Endothelial cell of umbilical vein (primary cell): Measurements from ENCODE around the gene LPIN1. TPM values are rescaled to one million over a fixed set of nuclear protein-coding genes. Genes with fewer than 3 reads are reported as not detected.

Source experiments
- BruUV-seq: library from RNA; stranded (reverse); fragments of 400-500 nt; replicated peaks from 2 replicates; lab custom pipeline; 2021; lab: Mats Ljungman, UMichigan
- CTCF ChIA-PET: fragments of 300-600, 350-600 bp; sonication (Branson Sonifier 250); formaldehyde crosslinking; loops from one replicate; lab custom pipeline; 2021; ENCODE audit warnings: antibody characterized with exemption, inconsistent platforms; lab: Charles Lee
- POLR2A ChIA-PET: fragments of 300-600, 350-600 bp; sonication (Branson Sonifier 250); formaldehyde crosslinking; loops from one replicate; lab custom pipeline; 2021; ENCODE audit warnings: antibody characterized with exemption, inconsistent platforms; lab: Charles Lee
- DNase-seq: peaks from one replicate; pipeline ENCODE4 v3.0.0-alpha.2; 2011; ENCODE audit warnings: low read depth, low spot score
- FAIRE-seq: peaks from 2 replicates; lab custom pipeline; 2011; peaks lifted over from hg19 to GRCh38; lab: Jason Lieb, UNC
- H2AFZ ChIP-seq: 2 replicates; pipeline ENCODE4 v1.6.0; 2012; ENCODE audit warnings: low read depth, low read length, control low read depth, inconsistent platforms
- H3K27ac ChIP-seq: 2 replicates; pipeline ENCODE4 v1.5.1; 2011; ENCODE audit warnings: low read depth, mild to moderate bottlenecking, control low read depth, low read length, moderate library complexity; ENCODE audit not compliant: insufficient read depth
- H3K27me3 ChIP-seq, 2 experiments: 2 replicates each; pipeline versions ENCODE4 v1.6.0 to v1.6.1; 2011; ENCODE audit warnings: low read length in 2 of 2, mixed read lengths in 1 of 2; ENCODE audit not compliant: control insufficient read depth in 2 of 2, insufficient read depth in 2 of 2
- H3K36me3 ChIP-seq, 2 experiments: 2 replicates in 1 of 2; 3 replicates in 1 of 2; pipeline ENCODE4 v1.5.1; 2011; ENCODE audit warnings: low read length in 2 of 2, mild to moderate bottlenecking in 1 of 2, moderate library complexity in 1 of 2; ENCODE audit not compliant: control insufficient read depth in 2 of 2, insufficient read depth in 2 of 2; ENCODE audit errors: extremely low read depth in 1 of 2
- H3K4me1 ChIP-seq: 3 replicates; pipeline ENCODE4 v1.5.1; 2011; ENCODE audit warnings: mild to moderate bottlenecking, low read length; ENCODE audit not compliant: control insufficient read depth, insufficient read depth; ENCODE audit errors: extremely low read depth
- H3K4me2 ChIP-seq: 2 replicates; pipeline ENCODE4 v1.6.1; 2011; ENCODE audit warnings: low read length, control low read depth, mixed read lengths; ENCODE audit not compliant: insufficient read depth
- H3K4me3 ChIP-seq, 3 experiments: fragments of 200-600 bp in 1 of 3; sonication (generic), shearing (Covaris generic) in 1 of 3; replicated peaks in 1 of 3; 2 replicates each; pipeline ENCODE4 v1.5.1; 2011 to 2016; ENCODE audit warnings: control low read depth in 3 of 3, low read length in 3 of 3, mild to moderate bottlenecking in 2 of 3, inconsistent platforms in 1 of 3, low read depth in 1 of 3, moderate library complexity in 1 of 3; ENCODE audit not compliant: insufficient read depth in 1 of 3
- H3K79me2 ChIP-seq: 2 replicates; pipeline ENCODE4 v1.6.0; 2012; ENCODE audit warnings: low read length, inconsistent platforms; ENCODE audit not compliant: control insufficient read depth, insufficient read depth
- H3K9ac ChIP-seq: replicated peaks from 2 replicates; pipeline ENCODE3; 2011; ENCODE audit warnings: low read length, control low read depth; ENCODE audit not compliant: insufficient read depth; ENCODE audit errors: extremely low read depth
- H3K9me1 ChIP-seq: replicated peaks from 3 replicates; pipeline ENCODE4 v1.6.0; 2011; ENCODE audit warnings: mild to moderate bottlenecking, low read length; ENCODE audit not compliant: control insufficient read depth, insufficient read depth; ENCODE audit errors: extremely low read depth
- H3K9me3 ChIP-seq: replicated peaks from 2 replicates; pipeline ENCODE4 v1.5.1; 2012; ENCODE audit warnings: low read length, inconsistent platforms; ENCODE audit not compliant: control insufficient read depth, insufficient read depth
- H4K20me1 ChIP-seq: replicated peaks from 2 replicates; pipeline ENCODE3; 2011; ENCODE audit warnings: mild to moderate bottlenecking, low read length; ENCODE audit not compliant: control insufficient read depth, insufficient read depth; ENCODE audit errors: extremely low read depth
- EZH2 ChIP-seq: IDR thresholded peaks from 2 replicates; pipeline ENCODE4 v1.6.1; 2012; ENCODE audit warnings: borderline replicate concordance, low read depth, mild to moderate bottlenecking, moderate library complexity, low read length, inconsistent platforms; ENCODE audit not compliant: severe bottlenecking
- FOS ChIP-seq: IDR thresholded peaks from 2 replicates; pipeline ENCODE4 v1.6.1; 2011; ENCODE audit warnings: mild to moderate bottlenecking, low read length, moderate library complexity, borderline replicate concordance; ENCODE audit not compliant: insufficient read depth
- GATA2 ChIP-seq: IDR thresholded peaks from 2 replicates; pipeline ENCODE4 v1.7.0; 2011; ENCODE audit warnings: low read depth, mild to moderate bottlenecking, moderate library complexity, mixed read lengths, low read length; ENCODE audit not compliant: insufficient read length, insufficient read depth
- JUN ChIP-seq: IDR thresholded peaks from 2 replicates; pipeline ENCODE4 v1.6.1; 2011; ENCODE audit warnings: borderline replicate concordance, low read depth; ENCODE audit not compliant: insufficient read length, insufficient read depth
- MYC ChIP-seq: IDR thresholded peaks from one replicate; pipeline ENCODE4 v1.6.1; 2011; ENCODE audit warnings: mild to moderate bottlenecking, low read depth, low read length
- POLR2A ChIP-seq: IDR thresholded peaks from 2 replicates; pipeline ENCODE4 v1.6.1; 2012; ENCODE audit warnings: low read depth, mild to moderate bottlenecking, control low read depth, low read length
- POLR2AphosphoS5 ChIP-seq: IDR thresholded peaks from 2 replicates; pipeline ENCODE4 v1.6.1; 2012; ENCODE audit warnings: low read depth, mild to moderate bottlenecking, control low read depth, low read length, moderate library complexity; ENCODE audit not compliant: insufficient read depth
- dilution Hi-C: fragments of 300-500 bp; cut with MboI; formaldehyde crosslinking; loops from one replicate; pipeline ENCODE4 v1.15.0; 2019; ENCODE audit warnings: low sequenced_read_pairs; ENCODE audit not compliant: extremely low pct_ligation_motif_present
- intact Hi-C: fragments of 100-400 bp; cut with micrococcal nuclease; formaldehyde crosslinking; loops from one replicate; pipeline ENCODE4 v1.10.0; 2022
- polyA plus RNA-seq, 4 experiments: library from polyadenylated mRNA; depleted of rRNA in 3 of 4; stranded (reverse) in 3 of 4; unstranded in 1 of 4; fragments of >200 nt; gene quantifications; 2 replicates each; pipeline versions ENCODE4 v1.2.1 to v1.2.3, GENCODE V29; 2011 to 2012; ENCODE audit warnings: missing spikeins in 1 of 4
- total RNA-seq: library from RNA; stranded (reverse); gene quantifications from 2 replicates; pipeline ENCODE4 v1.2.3, GENCODE V29; 2021
- TF ChIP-seq, protein P1 (sequence below), 2 donors: IDR thresholded peaks; 1 replicate in 1 of 2; 2 replicates in 1 of 2; pipeline ENCODE4 v1.5.1; 2011; ENCODE audit warnings: low read length in 2 of 2, mild to moderate bottlenecking in 2 of 2, moderate library complexity in 2 of 2, control low read depth in 1 of 2, inconsistent platforms in 1 of 2, low read depth in 1 of 2; ENCODE audit not compliant: insufficient read depth in 1 of 2; ENCODE audit errors: extremely low read depth in 1 of 2
- TF ChIP-seq, protein P2 (sequence below): IDR thresholded peaks from 2 replicates; pipeline ENCODE4 v1.6.1; 2011; ENCODE audit not compliant: insufficient read depth, insufficient read length

Gene LPIN1
- total and polyA plus RNA-seq, 2 donors (not counting 3 experiments of a cell fraction or from before 2014, with no cell fraction given), result 26.6 to 80.4 TPM

DNA sequence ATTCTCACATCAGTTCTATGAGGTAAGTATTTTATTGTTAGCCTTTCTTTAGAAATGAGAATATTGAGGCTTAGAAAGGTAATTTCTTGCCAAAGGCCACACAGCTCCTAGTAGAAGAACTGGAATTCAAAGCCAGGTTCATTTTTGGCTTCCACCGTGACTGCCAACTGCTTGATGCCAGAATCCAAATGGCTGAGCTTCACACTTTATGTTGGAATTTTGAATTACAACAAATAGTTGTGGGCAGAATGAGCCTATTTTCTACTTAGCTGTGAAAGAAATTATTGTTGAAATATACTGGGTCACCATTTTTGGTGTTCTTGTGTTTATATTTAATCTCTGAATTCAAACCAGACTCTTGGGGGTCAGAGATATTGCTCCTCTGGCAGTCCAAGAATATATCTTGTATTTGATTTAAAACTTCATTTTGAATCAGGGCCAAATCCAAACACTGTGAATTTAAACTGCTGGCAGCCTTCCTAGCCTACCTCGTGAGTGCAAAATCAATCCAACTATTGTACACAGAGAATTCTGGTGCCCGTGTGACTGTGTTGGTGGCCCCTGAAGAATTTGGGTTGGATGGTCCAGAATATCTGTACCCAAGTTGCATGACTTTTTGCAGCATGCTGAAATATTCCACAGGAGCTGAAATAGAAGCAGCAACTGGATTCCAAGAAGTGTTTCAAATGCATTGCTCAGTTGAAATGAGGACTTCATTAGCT is 35.6 kb upstream of the LPIN1 start:
- intact Hi-C loops (no loop called here), dilution Hi-C loops (no loop called here)
- POLR2A ChIA-PET, result no interaction called here
- DNase-seq, result peak; percentile 38
- Histone ChIP-seq H4K20me1 (no peaks in the 10 kb centered on the region), H3K79me2 (no peaks in the 10 kb centered on the region), H3K9me3 (no peaks in the 10 kb centered on the region), H3K4me3 (no peak overlapping the region), H2AFZ (no peak overlapping the region), H3K9me1 (no peaks in the 10 kb centered on the region), H3K36me3 (no peaks in the 10 kb centered on the region), H3K27me3 (no peaks in the 10 kb centered on the region), H3K9ac (no peak overlapping the region), H3K4me1 (peaks cover 4% of the 10 kb centered on the region), H3K27ac (no peak overlapping the region), H3K4me2 (no peak overlapping the region)
- CTCF ChIA-PET, result interaction anchor here (0.9 to 1.9 kb wide), 4 partner anchors 17 to 73 kb away, joined by 3 to 11 read pairs (median 4); no protein-coding TSS in a partner anchor
- FAIRE-seq, result no peak
- TF ChIP-seq, protein P1, sequence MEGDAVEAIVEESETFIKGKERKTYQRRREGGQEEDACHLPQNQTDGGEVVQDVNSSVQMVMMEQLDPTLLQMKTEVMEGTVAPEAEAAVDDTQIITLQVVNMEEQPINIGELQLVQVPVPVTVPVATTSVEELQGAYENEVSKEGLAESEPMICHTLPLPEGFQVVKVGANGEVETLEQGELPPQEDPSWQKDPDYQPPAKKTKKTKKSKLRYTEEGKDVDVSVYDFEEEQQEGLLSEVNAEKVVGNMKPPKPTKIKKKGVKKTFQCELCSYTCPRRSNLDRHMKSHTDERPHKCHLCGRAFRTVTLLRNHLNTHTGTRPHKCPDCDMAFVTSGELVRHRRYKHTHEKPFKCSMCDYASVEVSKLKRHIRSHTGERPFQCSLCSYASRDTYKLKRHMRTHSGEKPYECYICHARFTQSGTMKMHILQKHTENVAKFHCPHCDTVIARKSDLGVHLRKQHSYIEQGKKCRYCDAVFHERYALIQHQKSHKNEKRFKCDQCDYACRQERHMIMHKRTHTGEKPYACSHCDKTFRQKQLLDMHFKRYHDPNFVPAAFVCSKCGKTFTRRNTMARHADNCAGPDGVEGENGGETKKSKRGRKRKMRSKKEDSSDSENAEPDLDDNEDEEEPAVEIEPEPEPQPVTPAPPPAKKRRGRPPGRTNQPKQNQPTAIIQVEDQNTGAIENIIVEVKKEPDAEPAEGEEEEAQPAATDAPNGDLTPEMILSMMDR (IDR thresholded peaks at IDR 0.05; ENCODE audit: extremely low read depth in 1 of 2, insufficient read depth in 1 of 2, low read depth in 1 of 2, low read length in 2 of 2), result no peak
- BruUV-seq, result no TSS peak

DNA sequence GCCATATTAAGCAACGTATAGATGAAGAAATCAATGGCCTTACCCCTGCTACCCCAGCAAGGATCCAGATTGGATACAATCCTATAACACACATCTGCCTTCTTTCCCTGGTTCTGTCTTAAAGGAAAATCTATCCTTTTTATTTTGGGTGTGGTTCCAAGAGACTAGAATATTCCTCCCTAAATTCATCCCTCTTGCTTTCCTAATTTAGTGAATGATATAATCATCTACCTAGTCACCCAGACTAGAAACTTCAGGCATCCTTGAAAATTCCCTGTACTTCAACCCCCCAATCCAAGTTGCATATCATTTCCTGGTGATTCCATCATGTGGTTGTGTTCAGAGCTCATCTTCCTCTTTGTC is 35.1 kb upstream of the LPIN1 start:
- POLR2A ChIA-PET, result no interaction called here
- intact Hi-C loops (no loop called here), dilution Hi-C loops (no loop called here)
- Histone ChIP-seq H3K4me3 (no peak overlapping the region), H3K36me3 (no peaks in the 10 kb centered on the region), H3K4me2 (no peak overlapping the region), H3K9me1 (no peaks in the 10 kb centered on the region), H2AFZ (no peak overlapping the region), H3K9ac (no peak overlapping the region), H3K4me1 (peaks cover 4% of the 10 kb centered on the region), H3K27ac (no peak overlapping the region), H3K27me3 (no peaks in the 10 kb centered on the region), H4K20me1 (no peaks in the 10 kb centered on the region), H3K79me2 (no peaks in the 10 kb centered on the region), H3K9me3 (no peaks in the 10 kb centered on the region)
- TF ChIP-seq, protein P2, sequence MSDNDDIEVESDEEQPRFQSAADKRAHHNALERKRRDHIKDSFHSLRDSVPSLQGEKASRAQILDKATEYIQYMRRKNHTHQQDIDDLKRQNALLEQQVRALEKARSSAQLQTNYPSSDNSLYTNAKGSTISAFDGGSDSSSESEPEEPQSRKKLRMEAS, result no peak
- TF ChIP-seq JUN, result no peak
- TF ChIP-seq FOS, result no peak
- TF ChIP-seq MYC, result no peak
- TF ChIP-seq GATA2, result no peak
- TF ChIP-seq EZH2, result no peak
- TF ChIP-seq POLR2A, result no peak
- TF ChIP-seq, protein P1 (IDR thresholded peaks at IDR 0.05; ENCODE audit: extremely low read depth in 1 of 2, insufficient read depth in 1 of 2, low read depth in 1 of 2, low read length in 2 of 2), result no peak
- TF ChIP-seq POLR2AphosphoS5, result no peak
- no TSS peak for BruUV-seq
- DNase-seq, result no peak
- FAIRE-seq, result no peak
- CTCF ChIA-PET, result interaction anchor here (1.1 to 1.9 kb wide), 2 partner anchors 18 to 31 kb away, joined by 3 to 11 read pairs; no protein-coding TSS in a partner anchor
